HG03103 (cell line): Measurements from ENCODE around the gene FGD3.
"Not testable (repeated sequence)": the region's sequence is repeated elsewhere in the genome, so short reads cannot be mapped to it uniquely, and the experiment has no call there.

Source experiments
- ATAC-seq: cut with Tn5 transposase; IDR thresholded peaks from one replicate; pipeline ENCODE4 v1.9.1; 2021; ENCODE audit warnings: low read depth; ENCODE audit not compliant: unreplicated experiment

The FGD3 gene

GRCh38 chr9:92974761-92975755 lies 27.7 kb downstream of the FGD3 start:
- no peak for ATAC-seq

- no peak for ATAC-seq
Observed at GRCh38 chr9:92976431-92976830, 29.1 kb downstream of the FGD3 start.

- ATAC-seq: no peak
Observed at GRCh38 chr9:92977279-92977678, 30.0 kb downstream of the FGD3 start.

GRCh38 chr9:92978345-92978875 lies 31.1 kb downstream of the FGD3 start:
- no peak for ATAC-seq

GRCh38 chr9:92979283-92980056 lies 32.1 kb downstream of the FGD3 start:
- ATAC-seq: no peak

- ATAC-seq: no peak
Observed at GRCh38 chr9:92980085-92980745, 32.9 kb downstream of the FGD3 start.

- no peak for ATAC-seq
Observed at GRCh38 chr9:92982130-92982529, 34.8 kb downstream of the FGD3 start.

GRCh38 chr9:92983984-92984589 lies 36.8 kb downstream of the FGD3 start:
- no peak for ATAC-seq

GRCh38 chr9:92984976-92985375 lies 37.7 kb downstream of the FGD3 start:
- ATAC-seq: no peak

GRCh38 chr9:92986176-92987119 lies 39.1 kb downstream of the FGD3 start:
- ATAC-seq: no peak

- ATAC-seq: no peak
Observed at GRCh38 chr9:92988215-92988768, 41.0 kb downstream of the FGD3 start.

- no peak for ATAC-seq
Observed at GRCh38 chr9:92989561-92989960, 42.2 kb downstream of the FGD3 start.

GRCh38 chr9:92990461-92990860 lies 43.1 kb downstream of the FGD3 start:
- ATAC-seq: no peak

- ATAC-seq: no peak
Observed at GRCh38 chr9:92992549-92992948, 45.2 kb downstream of the FGD3 start.

- not testable (repeated sequence) for ATAC-seq
Observed at GRCh38 chr9:92998871-92999270, 51.5 kb downstream of the FGD3 start.

GRCh38 chr9:93001031-93001430 lies 53.7 kb downstream of the FGD3 start:
- no peak for ATAC-seq

- ATAC-seq: no peak
Observed at GRCh38 chr9:93002700-93003099, 55.4 kb downstream of the FGD3 start.

GRCh38 chr9:93003552-93004407 lies 56.5 kb downstream of the FGD3 start:
- ATAC-seq: no peak
